ENCODE measurements around the gene OR2M4. TPM values are rescaled to one million over a fixed set of nuclear protein-coding genes. Genes with fewer than 3 reads are reported as not detected.

The OR2M4 gene
- total RNA-seq, 1 experiment from 2014 or later = not detected

DNA sequence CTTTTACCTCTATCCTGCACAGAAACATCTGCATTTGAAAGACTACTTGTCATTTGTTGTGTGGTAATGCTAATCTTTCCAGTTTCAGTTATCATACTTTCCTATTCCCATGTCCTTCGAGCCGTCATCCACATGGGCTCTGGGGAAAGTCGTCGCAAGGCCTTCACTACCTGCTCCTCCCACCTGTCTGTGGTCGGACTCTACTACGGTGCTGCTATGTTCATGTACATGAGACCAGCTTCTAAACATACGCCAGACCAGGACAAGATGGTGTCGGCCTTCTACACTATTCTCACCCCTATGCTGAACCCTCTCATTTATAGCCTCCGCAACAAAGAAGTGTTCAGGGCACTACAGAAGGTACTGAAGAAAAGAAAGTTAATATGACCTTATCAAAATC, 8.3 kb downstream of the OR2M4 start:
- Histone ChIP-seq H3K27me3 (ENCODE audit: insufficient read depth, low read length) (no peaks in the 10 kb centered on the region), H2AK5ac (ENCODE audit: insufficient read length, low read length) (no peak overlapping the region), H3K4me2 (ENCODE audit: insufficient read depth, insufficient read length, low read length) (no peak overlapping the region), H3K79me1 (ENCODE audit: insufficient read depth, low read depth, low read length, poor library complexity, severe bottlenecking) (no peaks in the 10 kb centered on the region), H2BK5ac (ENCODE audit: insufficient read length, low read length) (no peak overlapping the region), H2BK20ac (ENCODE audit: low read depth, low read length, poor library complexity, severe bottlenecking) (no peak overlapping the region), H3K23me2 (ENCODE audit: insufficient read length, low read depth, low read length, poor library complexity, severe bottlenecking) (no peaks in the 10 kb centered on the region), H3T11ph (ENCODE audit: low read length) (no peak overlapping the region), H3K9ac (ENCODE audit: extremely low read depth, insufficient read length, low read length) (no peak overlapping the region), H4K91ac (ENCODE audit: insufficient read length, low read depth, low read length) (no peak overlapping the region), H3K14ac (ENCODE audit: insufficient read depth, low read length) (no peak overlapping the region), H2BK15ac (ENCODE audit: low read depth, low read length) (no peak overlapping the region), H2BK12ac (ENCODE audit: insufficient read length, low read depth, low read length) (no peak overlapping the region), H4K20me1 (ENCODE audit: control insufficient read depth, insufficient read depth, insufficient read length) (no peaks in the 10 kb centered on the region), H3K79me2 (ENCODE audit: insufficient read depth, low read length) (no peaks in the 10 kb centered on the region), H3K27ac (ENCODE audit: insufficient read length, low read depth, low read length) (no peak overlapping the region), H3K18ac (ENCODE audit: insufficient read length, low read depth, low read length) (no peak overlapping the region), H2AFZ (ENCODE audit: low read length) (no peak overlapping the region), H3K4ac (ENCODE audit: low read depth, low read length) (no peak overlapping the region), H4K8ac (replicated peaks; ENCODE audit: insufficient read length, low read depth, low read length) (no peak overlapping the region), H2BK120ac (ENCODE audit: low read depth, low read length, poor library complexity, severe bottlenecking) (no peak overlapping the region), H3K56ac (ENCODE audit: insufficient read length, low read depth, low read length) (no peak overlapping the region), H3K4me1 (ENCODE audit: insufficient read depth, low read length) (no peaks in the 10 kb centered on the region), H4K5ac (ENCODE audit: insufficient read length, low read depth, low read length) (no peak overlapping the region), H3K23ac (ENCODE audit: insufficient read length, low read depth, low read length) (no peak overlapping the region), H3K9me3 (ENCODE audit: control insufficient read depth, low read depth, low read length) (peaks cover 72% of the 10 kb centered on the region)
- H3K27me3 Mint-ChIP-seq (ENCODE audit: low read depth) = peaks cover 7% of the 10 kb centered on the region
- H3K4me3 Mint-ChIP-seq = no peak overlapping the region
- no peak for DNase-seq
- H3K9me3 Mint-ChIP-seq = peaks cover 89% of the 10 kb centered on the region in 2 experiments
- TF ChIP-seq, protein P1, sequence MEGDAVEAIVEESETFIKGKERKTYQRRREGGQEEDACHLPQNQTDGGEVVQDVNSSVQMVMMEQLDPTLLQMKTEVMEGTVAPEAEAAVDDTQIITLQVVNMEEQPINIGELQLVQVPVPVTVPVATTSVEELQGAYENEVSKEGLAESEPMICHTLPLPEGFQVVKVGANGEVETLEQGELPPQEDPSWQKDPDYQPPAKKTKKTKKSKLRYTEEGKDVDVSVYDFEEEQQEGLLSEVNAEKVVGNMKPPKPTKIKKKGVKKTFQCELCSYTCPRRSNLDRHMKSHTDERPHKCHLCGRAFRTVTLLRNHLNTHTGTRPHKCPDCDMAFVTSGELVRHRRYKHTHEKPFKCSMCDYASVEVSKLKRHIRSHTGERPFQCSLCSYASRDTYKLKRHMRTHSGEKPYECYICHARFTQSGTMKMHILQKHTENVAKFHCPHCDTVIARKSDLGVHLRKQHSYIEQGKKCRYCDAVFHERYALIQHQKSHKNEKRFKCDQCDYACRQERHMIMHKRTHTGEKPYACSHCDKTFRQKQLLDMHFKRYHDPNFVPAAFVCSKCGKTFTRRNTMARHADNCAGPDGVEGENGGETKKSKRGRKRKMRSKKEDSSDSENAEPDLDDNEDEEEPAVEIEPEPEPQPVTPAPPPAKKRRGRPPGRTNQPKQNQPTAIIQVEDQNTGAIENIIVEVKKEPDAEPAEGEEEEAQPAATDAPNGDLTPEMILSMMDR (conservative IDR thresholded peaks at IDR 0.05) = no peak
- no peak overlapping the region for H3K27ac Mint-ChIP-seq
- WGBS (ENCODE audit: extremely low coverage, insufficient read length, low lambda C conversion rate) = no CpG with 5 or more reads among the region's 9 CpGs
- H3K4me1 Mint-ChIP-seq = no peaks in the 10 kb centered on the region
- H3K36me3 Mint-ChIP-seq (ENCODE audit: insufficient read depth in 1 of 3, low read depth in 3 of 3) = peaks cover 3 to 42% (median 14%) of the 10 kb centered on the region in 3 experiments; a peak in 6 of 7 replicates

All from H9 (cell line).